Measurements from ENCODE around the gene LRRN4. TPM values are rescaled to one million over a fixed set of nuclear protein-coding genes. Genes with fewer than 3 reads are reported as not detected.

Gene LRRN4
- total and polyA plus RNA-seq, 2 of the 8 experiments (the other 6 are each of a cell fraction or from before 2014, with no cell fraction given), result 0.21 to 0.89 TPM

GRCh38 chr20:6000871-6001270, 53.0 kb downstream of the LRRN4 start (continued):
- TF ChIP-seq ATF3 (IDR thresholded peaks at IDR 0.05; ENCODE audit: insufficient read depth, low read depth, low read length) (no peak), CBX5 (IDR thresholded peaks at IDR 0.05; ENCODE audit: low read depth, low read length) (no peak)

Measured in H1 (cell line).